Stimulated activated naive CD8-positive, alpha-beta T cell treated with anti-CD3 and anti-CD28 coated beads, Interleukin-15, amount 100 ng/mL, for 72 hours (primary cell): Measurements from ENCODE around the gene SPIN2B.
"Not testable (repeated sequence)": the region's sequence is repeated elsewhere in the genome, so short reads cannot be mapped to it uniquely, and the experiment has no call there.

Source experiments
- ATAC-seq: fragments of 150-1000 bp; cut with Tn5 transposase; 2 replicates; pipeline ENCODE4 v1.10.0; 2021; ENCODE audit warnings: mild to moderate bottlenecking, moderate library complexity
- DNase-seq, 2 donors: peaks; one replicate each; pipeline ENCODE4 v3.0.0; 2021 to 2022
- H3K27ac Mint-ChIP-seq, 2 donors: one replicate each; pipeline ENCODE4 v1.8.0; 2022; ENCODE audit warnings: mild to moderate bottlenecking in 2 of 2, mixed read lengths in 2 of 2, moderate library complexity in 2 of 2
- H3K27me3 Mint-ChIP-seq: one replicate; pipeline ENCODE4 v1.8.0; 2022; ENCODE audit warnings: mixed read lengths
- H3K4me1 Mint-ChIP-seq: one replicate; pipeline ENCODE4 v1.8.0; 2022; ENCODE audit warnings: mild to moderate bottlenecking, mixed read lengths
- H3K4me3 Mint-ChIP-seq, 2 donors: one replicate each; pipeline ENCODE4 v1.8.0; 2022; ENCODE audit warnings: mild to moderate bottlenecking in 2 of 2, mixed read lengths in 2 of 2, moderate library complexity in 1 of 2
- H3K9me3 Mint-ChIP-seq, 2 donors: one replicate each; pipeline ENCODE4 v1.8.0; 2022; ENCODE audit warnings: mixed read lengths in 2 of 2

Gene SPIN2B

GRCh38 chrX:57121162-57121755 lies at the start of gene SPIN2B:
SPIN2B (minus strand) TSS chrX:57121548.
- no peaks in the 10 kb centered on the region for H3K4me1 Mint-ChIP-seq
- ATAC-seq (peak; percentile 100), DNase-seq (peak; percentile 70 to 85)
- peak within 1 kb of the TSS; percentile 87 to 93 for H3K27ac Mint-ChIP-seq
- no peaks in the 10 kb centered on the region for H3K9me3 Mint-ChIP-seq
- no peaks in the 10 kb centered on the region for H3K27me3 Mint-ChIP-seq
- peak within 1 kb of the TSS; percentile 89 to 91 for H3K4me3 Mint-ChIP-seq

GRCh38 chrX:57156397-57157049 lies 35.2 kb upstream of the SPIN2B start:
- ATAC-seq (no peak), DNase-seq (no peak)
- Mint-ChIP-seq H3K4me1 (no peaks in the 10 kb centered on the region), H3K4me3 (no peak overlapping the region), H3K27me3 (no peaks in the 10 kb centered on the region), H3K27ac (no peak overlapping the region), H3K9me3 (peaks cover 5 to 13% of the 10 kb centered on the region in 2 donors)

GRCh38 chrX:57155171-57155570 lies 33.8 kb upstream of the SPIN2B start:
- H3K4me3 Mint-ChIP-seq = no peak overlapping the region
- no peak for ATAC-seq

GRCh38 chrX:57152222-57152621 lies 30.9 kb upstream of the SPIN2B start:
- H3K4me1 Mint-ChIP-seq, ATAC-seq, H3K27me3 Mint-ChIP-seq, H3K4me3 Mint-ChIP-seq, DNase-seq, H3K9me3 Mint-ChIP-seq, H3K27ac Mint-ChIP-seq: not testable (repeated sequence)

More at GRCh38 chrX:57155171-57155570, 33.8 kb upstream of the SPIN2B start:
- no peak for DNase-seq
- no peak overlapping the region for H3K27ac Mint-ChIP-seq
- H3K4me1 Mint-ChIP-seq = no peaks in the 10 kb centered on the region
- peaks cover 0 to 10% of the 10 kb centered on the region in 2 donors for H3K9me3 Mint-ChIP-seq
- H3K27me3 Mint-ChIP-seq = no peaks in the 10 kb centered on the region

GRCh38 chrX:57138674-57139073 lies 17.3 kb upstream of the SPIN2B start:
- no peak for DNase-seq
- H3K4me1 Mint-ChIP-seq = peaks cover 12% of the 10 kb centered on the region
- no peaks in the 10 kb centered on the region for H3K27me3 Mint-ChIP-seq
- no peak overlapping the region for H3K27ac Mint-ChIP-seq
- no peak for ATAC-seq
- peaks cover 0 to 6% of the 10 kb centered on the region in 2 donors for H3K9me3 Mint-ChIP-seq
- H3K4me3 Mint-ChIP-seq = no peak overlapping the region

GRCh38 chrX:57137501-57137900 lies 16.2 kb upstream of the SPIN2B start:
- ATAC-seq (no peak), DNase-seq (no peak)
- no peaks in the 10 kb centered on the region for H3K27me3 Mint-ChIP-seq
- peak overlapping the region in 1 of 2 donors; percentile 24 for H3K4me3 Mint-ChIP-seq
- peaks cover 9% of the 10 kb centered on the region for H3K4me1 Mint-ChIP-seq
- no peak overlapping the region for H3K27ac Mint-ChIP-seq
- H3K9me3 Mint-ChIP-seq = peaks cover 0 to 6% of the 10 kb centered on the region in 2 donors

- H3K4me1 Mint-ChIP-seq, H3K9me3 Mint-ChIP-seq, ATAC-seq, DNase-seq, H3K27ac Mint-ChIP-seq, H3K27me3 Mint-ChIP-seq: not testable (repeated sequence)
- peak within 1 kb of the TSS in 1 of 2 donors; percentile 24 for H3K4me3 Mint-ChIP-seq
Observed at GRCh38 chrX:57137073-57137472, 15.7 kb upstream of the SPIN2B start, which contains the start of gene SPIN2A. SPIN2A (minus strand) TSS chrX:57137397; CDS start chrX:57136597, 800 bp downstream.

GRCh38 chrX:57136589-57136988 lies 15.2 kb upstream of the SPIN2B start:
- not testable (repeated sequence) for H3K9me3 Mint-ChIP-seq

GRCh38 chrX:57135287-57135686 lies 13.9 kb upstream of the SPIN2B start:
- no peak overlapping the region for H3K27ac Mint-ChIP-seq
- no peaks in the 10 kb centered on the region for H3K27me3 Mint-ChIP-seq
- H3K9me3 Mint-ChIP-seq = peaks cover 0 to 6% of the 10 kb centered on the region in 2 donors
- H3K4me1 Mint-ChIP-seq = no peaks in the 10 kb centered on the region
- ATAC-seq = no peak
- DNase-seq = no peak
- H3K4me3 Mint-ChIP-seq = no peak overlapping the region

More at GRCh38 chrX:57136589-57136988, 15.2 kb upstream of the SPIN2B start:
- ATAC-seq, H3K27me3 Mint-ChIP-seq, DNase-seq, H3K4me3 Mint-ChIP-seq, H3K27ac Mint-ChIP-seq, H3K4me1 Mint-ChIP-seq: not testable (repeated sequence)

- H3K27ac Mint-ChIP-seq = no peak overlapping the region
- DNase-seq = no peak
- ATAC-seq = no peak
- peaks cover 0 to 6% of the 10 kb centered on the region in 2 donors for H3K9me3 Mint-ChIP-seq
- H3K4me1 Mint-ChIP-seq = no peaks in the 10 kb centered on the region
- H3K27me3 Mint-ChIP-seq = no peaks in the 10 kb centered on the region
- no peak overlapping the region for H3K4me3 Mint-ChIP-seq
Observed at GRCh38 chrX:57134702-57135101, 13.4 kb upstream of the SPIN2B start.

GRCh38 chrX:57133706-57134105 lies 12.4 kb upstream of the SPIN2B start:
- no peaks in the 10 kb centered on the region for H3K4me1 Mint-ChIP-seq
- DNase-seq = no peak
- peaks cover 0 to 6% of the 10 kb centered on the region in 2 donors for H3K9me3 Mint-ChIP-seq
- H3K27me3 Mint-ChIP-seq = no peaks in the 10 kb centered on the region
- H3K27ac Mint-ChIP-seq = no peak overlapping the region
- no peak for ATAC-seq
- no peak overlapping the region for H3K4me3 Mint-ChIP-seq

GRCh38 chrX:57133284-57133683 lies 11.9 kb upstream of the SPIN2B start:
- not testable (repeated sequence) for H3K9me3 Mint-ChIP-seq, ATAC-seq, H3K4me3 Mint-ChIP-seq, H3K4me1 Mint-ChIP-seq, DNase-seq, H3K27me3 Mint-ChIP-seq, H3K27ac Mint-ChIP-seq

- no peak for DNase-seq
- no peak for ATAC-seq
- H3K4me3 Mint-ChIP-seq = no peak overlapping the region
- H3K9me3 Mint-ChIP-seq = no peaks in the 10 kb centered on the region
- no peak overlapping the region for H3K27ac Mint-ChIP-seq
- H3K27me3 Mint-ChIP-seq = no peaks in the 10 kb centered on the region
- H3K4me1 Mint-ChIP-seq = no peaks in the 10 kb centered on the region
Observed at GRCh38 chrX:57132046-57132445, 10.7 kb upstream of the SPIN2B start.

GRCh38 chrX:57121816-57122215 lies 468 bp upstream of the SPIN2B start:
- Mint-ChIP-seq H3K4me1 (no peaks in the 10 kb centered on the region), H3K9me3 (no peaks in the 10 kb centered on the region), H3K27me3 (no peaks in the 10 kb centered on the region), H3K27ac (peak overlapping the region; percentile 87 to 93), H3K4me3 (peak overlapping the region; percentile 89 to 91)
- ATAC-seq (no peak), DNase-seq (no peak)

- DNase-seq = peak in 1 of 2 donors; percentile 7
- not testable (repeated sequence) for H3K4me1 Mint-ChIP-seq, ATAC-seq, H3K27me3 Mint-ChIP-seq, H3K9me3 Mint-ChIP-seq
- H3K4me3 Mint-ChIP-seq = peak overlapping the region; percentile 89 to 91
- H3K27ac Mint-ChIP-seq = peak overlapping the region; percentile 80 to 93
Observed at GRCh38 chrX:57120619-57121161, 658 bp downstream of the SPIN2B start.

GRCh38 chrX:57119416-57119815 lies 1.9 kb downstream of the SPIN2B start:
- Mint-ChIP-seq H3K27me3 (no peaks in the 10 kb centered on the region), H3K4me3 (no peak overlapping the region), H3K4me1 (no peaks in the 10 kb centered on the region), H3K9me3 (no peaks in the 10 kb centered on the region), H3K27ac (no peak overlapping the region)
- ATAC-seq (no peak), DNase-seq (no peak)
